Measurements from ENCODE around the gene PI4KB. TPM values are rescaled to one million over a fixed set of nuclear protein-coding genes. Genes with fewer than 3 reads are reported as not detected.

Gene PI4KB
- total RNA-seq, 6 experiments from 2014 or later = 20.0 to 24.7 (median 22.7) TPM

DNA sequence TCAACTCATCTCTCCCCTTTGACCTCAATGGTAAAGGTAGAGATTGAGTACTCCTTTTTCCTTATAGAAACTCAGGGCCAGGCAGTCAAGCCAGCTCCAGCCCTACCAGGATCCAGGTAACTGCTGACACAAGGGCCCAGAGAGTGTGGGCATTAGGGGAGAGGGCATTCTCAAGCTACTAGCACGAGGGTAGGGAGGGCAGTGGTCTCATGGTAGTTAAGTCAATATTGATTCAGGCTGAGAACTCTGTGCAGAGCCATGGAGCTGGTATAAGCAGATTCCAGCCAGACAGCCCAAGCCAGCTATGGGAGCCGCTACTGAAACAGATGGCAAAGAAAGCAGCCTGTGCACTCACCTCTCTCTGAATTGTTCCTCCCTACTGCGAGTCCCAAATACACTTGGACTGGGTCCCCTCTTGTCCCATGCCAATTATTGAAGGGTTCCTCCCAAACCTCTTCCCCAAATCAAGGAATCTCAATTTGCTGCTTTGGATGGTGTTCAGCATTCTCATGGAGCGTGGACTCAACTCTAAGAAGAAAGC is 2.8 kb downstream of the PI4KB start:
- TF ChIP-seq POLR2A (IDR thresholded peaks at IDR 0.05) = no peak
- TF ChIP-seq, protein P1, sequence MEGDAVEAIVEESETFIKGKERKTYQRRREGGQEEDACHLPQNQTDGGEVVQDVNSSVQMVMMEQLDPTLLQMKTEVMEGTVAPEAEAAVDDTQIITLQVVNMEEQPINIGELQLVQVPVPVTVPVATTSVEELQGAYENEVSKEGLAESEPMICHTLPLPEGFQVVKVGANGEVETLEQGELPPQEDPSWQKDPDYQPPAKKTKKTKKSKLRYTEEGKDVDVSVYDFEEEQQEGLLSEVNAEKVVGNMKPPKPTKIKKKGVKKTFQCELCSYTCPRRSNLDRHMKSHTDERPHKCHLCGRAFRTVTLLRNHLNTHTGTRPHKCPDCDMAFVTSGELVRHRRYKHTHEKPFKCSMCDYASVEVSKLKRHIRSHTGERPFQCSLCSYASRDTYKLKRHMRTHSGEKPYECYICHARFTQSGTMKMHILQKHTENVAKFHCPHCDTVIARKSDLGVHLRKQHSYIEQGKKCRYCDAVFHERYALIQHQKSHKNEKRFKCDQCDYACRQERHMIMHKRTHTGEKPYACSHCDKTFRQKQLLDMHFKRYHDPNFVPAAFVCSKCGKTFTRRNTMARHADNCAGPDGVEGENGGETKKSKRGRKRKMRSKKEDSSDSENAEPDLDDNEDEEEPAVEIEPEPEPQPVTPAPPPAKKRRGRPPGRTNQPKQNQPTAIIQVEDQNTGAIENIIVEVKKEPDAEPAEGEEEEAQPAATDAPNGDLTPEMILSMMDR (IDR thresholded peaks at IDR 0.05) = no peak
- Histone ChIP-seq H3K27ac (no peak overlapping the region), H3K4me3 (no peak overlapping the region), H3K36me3 (peaks cover 0 to 35% (median 0%) of the 10 kb centered on the region in 4 donors), H3K4me1 (peaks cover 0 to 17% (median 7%) of the 10 kb centered on the region in 4 donors), H3K27me3 (no peaks in the 10 kb centered on the region), H3K9me3 (no peaks in the 10 kb centered on the region)
- intact Hi-C loops (cut with DNase I) = no loop called here
- no peak for ATAC-seq
- no peak for DNase-seq
- WGBS (ENCODE audit: insufficient coverage, low coverage, low lambda C conversion rate, missing lambda C conversion rate) = 49% methylated on average over 4 of the region's 4 CpGs

DNA sequence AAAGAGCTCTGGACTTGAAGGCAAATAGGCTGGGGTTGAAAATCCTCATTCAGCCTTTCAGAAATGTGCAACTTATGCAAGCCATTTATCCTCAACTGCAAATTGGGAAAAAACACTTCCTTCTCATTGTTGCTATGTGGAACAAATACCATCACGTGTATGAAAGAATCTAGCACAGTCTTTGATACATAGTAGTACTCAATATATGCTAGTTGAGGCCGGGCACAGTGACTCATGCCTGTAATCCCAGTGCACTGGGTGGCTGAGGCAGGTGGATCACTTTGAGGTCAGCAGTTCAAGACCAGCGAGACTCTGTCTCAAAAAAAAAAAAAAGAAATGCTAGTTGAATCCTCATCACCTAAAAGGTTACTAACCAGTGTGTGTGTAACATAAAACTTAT is 8.2 kb downstream of the PI4KB start:
- ATAC-seq (no peak), DNase-seq (no peak)
- no peaks in the 10 kb centered on the region for H3K9me3 ChIP-seq
- 78% methylated on average over 3 of the region's 3 CpGs for WGBS (ENCODE audit: insufficient coverage, low coverage, low lambda C conversion rate, missing lambda C conversion rate)
- TF ChIP-seq, protein P1 (IDR thresholded peaks at IDR 0.05) = no peak
- peaks cover 0 to 49% (median 9%) of the 10 kb centered on the region in 4 donors for H3K36me3 ChIP-seq
- no peak overlapping the region for H3K27ac ChIP-seq
- peaks cover 0 to 9% (median 5%) of the 10 kb centered on the region in 4 donors for H3K4me1 ChIP-seq
- H3K4me3 ChIP-seq = no peak overlapping the region
- intact Hi-C loops (cut with DNase I) = no loop called here
- no peaks in the 10 kb centered on the region for H3K27me3 ChIP-seq

DNA sequence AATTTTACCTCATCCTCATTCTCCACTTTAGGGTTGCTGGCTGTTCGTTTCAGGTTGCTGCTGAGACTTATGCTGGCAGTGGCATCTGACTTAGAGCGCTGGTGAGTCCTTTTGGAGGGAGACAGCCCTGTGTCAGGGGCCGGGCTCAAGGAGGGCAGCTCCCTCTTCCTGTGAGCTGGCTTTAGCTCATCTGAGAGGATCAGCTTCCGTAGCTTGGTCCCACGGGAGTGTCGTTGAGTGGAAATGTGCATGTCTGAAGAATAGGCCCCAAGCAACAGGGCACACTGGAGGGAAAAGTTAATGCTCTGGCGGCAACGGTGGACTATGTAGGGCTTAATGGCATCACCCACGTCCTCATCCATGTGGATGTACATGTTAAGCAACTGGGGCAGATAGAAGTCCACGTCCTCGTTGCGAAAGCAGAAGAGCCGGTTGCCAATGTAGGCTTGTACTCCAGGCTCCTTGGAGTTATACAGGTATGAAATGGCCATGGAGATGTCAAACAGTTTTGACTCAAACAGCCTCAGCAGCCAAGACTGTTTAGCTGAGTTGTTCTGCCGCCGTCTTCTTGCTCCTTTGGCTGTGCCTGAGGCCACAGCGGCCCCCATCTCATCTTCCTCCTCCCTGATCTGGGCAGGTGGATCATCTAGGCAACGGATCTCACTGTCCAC is 11.5 kb downstream of the PI4KB start:
- H3K9me3 ChIP-seq = no peaks in the 10 kb centered on the region
- WGBS (ENCODE audit: insufficient coverage, low coverage, low lambda C conversion rate, missing lambda C conversion rate) = 70% methylated on average over 8 of the region's 17 CpGs
- DNase-seq (no peak), ATAC-seq (no peak)
- H3K36me3 ChIP-seq = peaks cover 0 to 33% (median 9%) of the 10 kb centered on the region in 4 donors
- intact Hi-C loops (cut with DNase I) = no loop called here
- no peak for TF ChIP-seq POLR2A (IDR thresholded peaks at IDR 0.05)
- TF ChIP-seq, protein P1 (IDR thresholded peaks at IDR 0.05) = no peak
- no peaks in the 10 kb centered on the region for H3K27me3 ChIP-seq
- no peak overlapping the region for H3K27ac ChIP-seq
- peaks cover 6 to 42% (median 24%) of the 10 kb centered on the region in 4 donors for H3K4me1 ChIP-seq
- H3K4me3 ChIP-seq = no peak overlapping the region

DNA sequence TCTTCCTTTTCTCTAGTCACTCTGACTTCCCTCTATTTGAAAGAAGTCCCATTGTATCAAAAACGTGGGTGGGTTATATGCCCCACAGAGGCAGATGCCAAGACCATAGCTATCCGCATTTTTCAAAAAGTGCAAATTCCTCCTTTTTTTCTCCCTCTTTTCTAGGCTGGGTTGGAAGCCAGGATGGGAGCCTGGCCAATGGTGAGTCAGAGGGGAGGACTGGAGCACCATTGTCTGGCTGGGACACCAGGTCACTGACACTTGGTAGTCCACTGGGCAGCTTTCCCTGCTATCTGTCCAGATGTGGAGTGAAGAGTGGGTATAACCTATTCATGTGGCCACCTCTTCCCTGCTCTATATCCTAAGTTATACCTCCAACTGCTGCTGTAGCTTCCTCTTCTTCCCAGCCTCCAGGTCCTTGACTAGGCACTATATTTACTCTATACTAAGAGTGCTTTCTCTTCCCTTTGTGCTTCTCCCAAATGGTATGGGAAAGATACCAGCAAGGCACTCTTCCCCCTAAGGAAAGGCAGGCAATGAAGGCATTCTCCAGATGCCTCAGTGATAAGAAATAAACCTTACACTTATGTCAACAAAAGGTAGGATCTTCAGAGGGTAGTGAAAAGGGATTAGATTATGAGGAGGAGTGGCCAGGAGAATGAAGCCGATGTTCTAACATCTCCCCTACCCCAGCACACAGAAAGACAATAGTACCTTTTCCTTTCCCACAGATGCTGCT is 12.9 kb downstream of the PI4KB start:
- Histone ChIP-seq H3K9me3 (no peaks in the 10 kb centered on the region), H3K4me1 (peaks cover 6 to 55% (median 32%) of the 10 kb centered on the region in 4 donors), H3K27me3 (no peaks in the 10 kb centered on the region), H3K36me3 (peaks cover 0 to 30% (median 9%) of the 10 kb centered on the region in 4 donors), H3K4me3 (no peak overlapping the region), H3K27ac (no peak overlapping the region)
- peak; percentile 75 to 95 (median 90) for ATAC-seq
- WGBS (ENCODE audit: insufficient coverage, low coverage, low lambda C conversion rate, missing lambda C conversion rate) = 34% methylated on average over 3 of the region's 3 CpGs
- intact Hi-C loops (cut with DNase I) = no loop called here
- DNase-seq = peak; percentile 87 to 93 (median 88)
- TF ChIP-seq, protein P1 (IDR thresholded peaks at IDR 0.05) = no peak
- TF ChIP-seq POLR2A (IDR thresholded peaks at IDR 0.05) = no peak

Measured in right lobe of liver (tissue), 6 donors.